Stimulated activated CD4-positive, alpha-beta T cell treated with anti-CD3 and anti-CD28 coated beads, Interleukin-12 subunit alpha, Interleukin-12 subunit beta, amount 100 ng/mL, for 4 hours (primary cell): ENCODE data around the gene CAMKMT.

Experiments
- DNase-seq: peaks from one replicate; pipeline ENCODE4 v3.0.0-alpha.2; 2020

CAMKMT gene

DNA sequence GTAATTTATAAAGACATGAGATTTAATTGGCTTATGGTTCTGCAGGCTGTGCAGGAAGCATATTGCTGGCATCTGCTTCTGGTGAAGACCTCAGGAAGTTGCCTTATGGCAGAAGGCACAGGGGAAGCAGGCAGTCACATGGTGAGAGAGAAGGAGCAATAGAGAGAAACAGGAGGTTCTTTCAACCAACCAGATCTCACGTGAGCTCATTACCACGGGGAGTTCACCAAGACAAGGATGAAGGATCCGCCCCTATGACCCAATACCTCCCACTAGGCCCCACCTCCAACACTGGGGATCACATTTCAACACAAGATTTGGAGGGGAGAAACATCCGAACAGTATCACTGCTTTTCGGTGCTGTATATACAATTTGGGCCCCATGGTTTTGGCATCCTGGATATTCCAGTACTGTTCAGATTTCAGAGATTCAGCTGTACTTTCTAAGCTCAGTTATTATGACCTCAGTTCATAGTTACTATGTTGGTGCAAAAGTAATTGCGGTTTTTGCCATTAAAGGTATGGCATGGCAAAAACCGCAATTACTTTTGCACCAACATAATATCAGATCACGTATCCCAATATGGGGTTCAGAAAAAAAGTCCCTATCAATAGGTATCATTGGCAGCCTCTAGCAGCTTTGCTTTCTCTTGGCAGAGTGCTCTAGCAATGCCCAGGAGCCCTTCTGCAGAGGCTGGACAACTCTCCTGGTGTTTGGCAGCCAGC lies 390.2 kb downstream of the CAMKMT start:
- no peak for DNase-seq

DNA sequence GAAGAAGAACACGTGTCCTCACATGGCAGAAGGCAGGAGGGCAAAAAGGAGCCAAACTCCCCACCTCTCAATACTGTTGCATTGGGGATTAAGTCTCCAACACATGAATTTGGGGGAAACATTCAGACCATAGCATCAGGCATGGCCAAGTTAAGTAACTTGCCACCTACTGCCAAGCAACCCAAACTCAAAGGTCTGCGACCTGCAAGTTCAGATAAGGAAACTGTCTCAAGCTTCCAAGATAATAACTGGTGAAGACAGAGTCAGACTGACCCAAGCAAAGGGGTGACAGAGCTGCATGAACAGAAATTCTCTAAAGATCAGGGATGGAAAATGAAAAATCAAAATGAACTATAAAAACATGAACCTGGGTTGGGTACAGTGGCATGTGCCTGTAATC lies 391.0 kb downstream of the CAMKMT start:
- no peak for DNase-seq

DNA sequence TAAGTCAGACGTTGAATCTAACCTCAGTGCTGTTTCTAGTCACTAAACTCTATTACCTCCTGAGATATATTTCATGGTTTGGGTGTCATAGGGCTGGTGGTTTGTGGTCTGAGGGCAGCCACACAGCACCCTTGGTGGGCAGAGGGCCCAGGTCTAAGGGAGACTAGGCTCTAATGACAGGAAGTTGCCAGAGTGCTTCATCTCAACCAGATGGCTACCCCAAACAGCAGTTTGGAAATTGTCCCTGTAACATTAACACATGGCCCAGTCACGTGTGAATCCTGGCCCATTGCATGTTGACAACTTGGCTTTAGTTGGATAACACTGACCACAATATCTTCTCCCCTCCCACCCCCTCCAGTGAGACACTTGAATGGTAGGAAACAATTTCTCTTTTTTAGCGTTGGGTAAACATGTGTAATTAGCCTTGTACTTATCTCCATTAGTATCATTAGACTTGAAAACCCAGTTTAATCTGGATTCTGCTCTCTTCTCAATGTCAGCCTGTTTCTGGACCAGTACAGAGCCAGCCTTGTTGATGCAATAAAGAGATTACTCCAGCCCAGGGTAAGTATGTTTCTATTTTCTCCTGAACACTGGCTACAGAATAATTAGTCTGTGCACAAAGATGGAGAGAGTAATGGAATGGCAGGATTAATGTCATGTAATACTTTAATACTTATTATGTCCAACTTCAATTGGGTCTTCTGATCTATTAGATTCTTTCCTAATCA lies 392.0 kb downstream of the CAMKMT start:
- DNase-seq: no peak

DNA sequence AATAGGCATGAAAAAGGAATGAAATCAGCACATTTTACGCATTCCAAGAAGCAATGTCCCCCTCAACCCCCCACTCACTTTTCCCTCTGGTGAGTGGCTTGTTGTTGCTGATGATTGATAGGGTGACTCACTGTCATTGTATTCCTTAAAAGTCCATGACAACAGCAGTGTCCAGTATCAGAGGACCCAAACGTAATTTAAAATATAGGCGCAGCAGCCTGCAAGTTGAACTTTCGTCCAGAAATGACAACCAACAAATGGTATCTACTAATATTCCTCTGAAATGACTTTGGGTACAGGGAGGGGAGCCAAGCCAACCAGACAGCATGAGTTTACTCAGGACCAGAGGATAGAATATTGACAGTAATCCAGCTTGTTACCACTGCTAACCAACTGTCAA lies 396.8 kb downstream of the CAMKMT start:
- no peak for DNase-seq

DNA sequence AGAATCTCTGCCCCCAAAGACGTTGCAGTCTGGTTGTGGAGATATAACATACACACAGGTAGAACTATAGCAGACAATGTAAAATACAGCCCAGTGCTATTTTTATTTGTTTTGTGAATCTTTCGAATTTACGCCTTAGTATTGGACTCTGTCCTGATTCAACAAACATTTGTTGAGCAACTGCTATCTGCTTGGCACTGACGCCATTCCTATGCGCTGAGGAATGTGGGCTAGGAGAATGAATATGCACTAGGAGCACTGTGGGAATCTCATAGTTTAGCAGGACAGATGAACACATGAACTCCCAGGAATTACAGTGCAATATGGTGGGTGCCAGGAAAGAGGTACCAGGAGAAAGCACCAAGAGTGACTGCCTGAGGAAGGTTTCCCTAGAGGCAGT lies 398.1 kb downstream of the CAMKMT start:
- DNase-seq: no peak

DNA sequence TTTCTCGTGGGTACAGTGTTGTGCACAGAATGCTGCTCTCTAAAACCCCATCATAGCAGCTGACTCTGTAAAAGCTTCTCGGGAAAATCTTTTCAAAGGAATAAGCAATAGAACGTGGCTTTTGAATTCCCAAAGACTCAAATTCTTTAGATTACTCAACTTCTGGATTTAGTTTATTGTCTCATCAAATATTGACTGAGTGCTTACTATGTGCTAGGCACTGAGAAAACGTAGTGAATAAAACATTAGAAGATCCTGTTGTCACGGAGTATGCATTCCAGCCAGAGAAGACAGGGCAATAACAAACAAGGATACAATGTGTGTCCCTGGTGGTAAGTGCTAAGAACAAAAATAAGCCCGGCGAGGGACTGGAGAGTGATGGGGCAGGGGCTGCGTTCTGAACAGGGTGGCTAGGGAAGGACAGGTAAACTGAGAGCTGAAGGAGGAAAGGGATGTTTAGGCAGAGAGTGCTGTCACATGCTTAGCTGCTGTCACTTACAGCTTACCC lies 401.6 kb downstream of the CAMKMT start:
- DNase-seq: no peak

DNA sequence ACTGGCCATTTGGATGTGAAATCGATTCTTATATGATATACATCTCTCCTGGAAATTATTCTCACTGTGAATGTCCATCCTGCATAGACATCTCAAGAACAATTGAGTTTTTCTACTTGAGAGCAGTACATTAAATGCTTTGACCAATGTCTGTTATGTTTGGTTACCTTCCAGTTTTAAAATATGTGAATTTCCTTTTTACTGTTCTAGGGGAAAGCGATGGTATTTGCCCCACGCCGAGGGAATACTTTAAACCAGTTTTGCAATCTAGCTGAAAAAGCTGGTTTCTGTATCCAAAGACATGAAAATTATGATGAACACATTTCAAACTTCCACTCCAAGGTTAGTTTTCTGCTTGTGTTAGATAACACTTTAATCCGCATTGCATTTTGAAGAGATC lies 404.5 kb downstream of the CAMKMT start:
- no peak for DNase-seq

DNA sequence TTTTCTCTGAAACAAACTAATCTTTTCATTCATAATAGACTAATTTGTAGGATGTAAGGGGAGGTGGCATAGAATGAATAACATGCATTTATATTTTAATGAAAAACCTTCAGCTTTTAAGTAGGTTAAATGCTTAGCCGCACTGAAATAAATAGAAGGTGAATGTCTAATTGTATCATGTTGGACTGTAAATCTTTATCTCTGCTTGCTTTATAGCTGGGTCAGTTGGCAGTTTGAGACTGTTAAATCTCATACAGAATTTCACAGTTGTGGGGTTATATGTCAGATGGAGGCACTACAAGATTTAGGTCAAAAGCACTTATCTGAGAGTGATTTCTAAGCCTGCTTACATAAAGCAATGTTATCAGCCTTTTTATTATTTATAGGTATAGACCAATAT lies 405.0 kb downstream of the CAMKMT start:
- DNase-seq: no peak

DNA sequence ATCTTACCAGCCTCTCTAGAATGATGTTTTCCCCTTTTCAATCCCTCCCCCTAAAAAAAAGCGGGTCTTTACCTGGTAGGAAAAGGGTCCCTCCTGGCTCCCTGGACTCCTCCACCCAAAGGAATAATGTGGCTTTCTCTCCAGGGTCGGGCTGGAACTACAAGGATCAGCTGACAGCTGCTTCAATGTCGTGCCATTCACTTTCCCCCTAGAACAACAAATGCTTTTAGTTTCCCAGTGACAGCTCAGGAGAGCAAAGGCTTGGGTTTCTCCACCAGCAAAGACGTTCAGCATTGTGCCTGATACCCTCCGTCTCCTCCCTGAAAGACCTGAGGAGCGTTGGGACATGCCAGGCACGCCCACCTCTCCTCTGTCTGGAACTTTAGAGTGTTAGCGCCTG lies 405.9 kb downstream of the CAMKMT start:
- no peak for DNase-seq

DNA sequence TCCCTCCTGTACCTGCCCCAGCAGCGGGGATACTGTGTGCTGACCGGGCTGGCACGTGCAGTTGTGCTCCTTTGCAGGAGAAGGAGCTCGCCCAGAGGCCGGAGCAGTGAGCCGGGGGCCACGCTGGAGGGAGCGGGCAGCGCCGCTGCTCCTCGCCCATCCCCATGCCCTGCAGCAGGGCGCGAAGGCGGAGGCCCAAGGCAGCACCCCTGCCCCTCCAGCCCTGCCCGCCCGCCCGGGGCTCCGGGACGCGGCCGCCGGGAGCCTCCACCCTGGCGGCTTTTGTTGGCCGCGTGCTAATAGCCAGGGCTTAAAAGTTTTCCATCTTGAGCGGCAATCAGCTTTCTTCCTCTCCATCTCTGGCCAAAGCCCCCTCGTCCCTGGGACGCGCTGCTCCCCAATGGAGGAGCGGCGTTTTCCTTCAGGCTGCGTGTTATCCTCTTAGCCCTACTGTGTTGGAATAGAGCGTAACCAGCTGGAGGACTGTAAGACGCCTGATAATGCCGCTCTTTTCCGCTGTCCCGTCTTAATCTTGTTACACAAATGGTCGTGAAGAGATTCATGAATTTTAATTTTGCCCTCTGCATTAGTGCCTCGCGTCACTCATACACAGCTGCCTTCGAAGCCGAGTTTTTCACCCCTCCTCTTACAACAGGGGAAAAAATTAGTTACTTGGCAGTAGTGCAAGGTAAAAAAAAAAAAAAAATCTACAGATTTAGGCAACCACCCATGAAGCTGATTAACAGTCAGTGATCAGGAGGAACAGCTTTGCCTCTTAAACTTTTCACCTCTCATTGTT lies 406.9 kb downstream of the CAMKMT start:
- no peak for DNase-seq

DNA sequence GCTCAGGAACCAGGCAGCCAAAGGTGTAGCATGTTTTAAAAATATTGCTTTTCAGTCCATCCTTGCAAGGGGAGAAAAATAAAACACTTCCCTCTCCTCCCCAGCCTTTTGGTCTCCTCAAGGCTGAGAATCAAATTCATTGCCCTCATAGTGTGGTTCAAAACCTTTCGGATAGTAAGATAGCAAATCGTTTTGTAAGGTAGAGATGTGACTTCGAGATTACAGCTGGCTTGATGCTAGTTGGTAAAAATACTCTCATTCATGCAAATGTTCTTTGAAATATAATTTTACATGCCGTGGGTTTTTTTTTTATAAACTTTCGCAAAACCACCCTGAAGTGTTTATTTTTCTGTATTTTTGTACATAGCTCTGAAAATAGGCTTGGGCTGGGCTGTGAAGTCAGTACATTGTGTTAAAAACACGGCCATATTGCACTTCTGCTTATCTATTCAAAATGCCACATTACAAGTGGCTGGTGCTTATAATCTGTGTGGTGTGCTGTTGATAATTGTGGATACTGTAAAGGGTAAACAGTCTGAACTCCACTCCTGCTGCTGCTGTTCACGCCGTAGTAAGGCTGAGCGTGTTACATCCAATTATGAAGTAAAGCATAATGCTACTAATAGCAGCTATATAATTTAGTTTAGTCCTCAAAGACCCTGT lies 407.7 kb downstream of the CAMKMT start:
- DNase-seq: no peak

DNA sequence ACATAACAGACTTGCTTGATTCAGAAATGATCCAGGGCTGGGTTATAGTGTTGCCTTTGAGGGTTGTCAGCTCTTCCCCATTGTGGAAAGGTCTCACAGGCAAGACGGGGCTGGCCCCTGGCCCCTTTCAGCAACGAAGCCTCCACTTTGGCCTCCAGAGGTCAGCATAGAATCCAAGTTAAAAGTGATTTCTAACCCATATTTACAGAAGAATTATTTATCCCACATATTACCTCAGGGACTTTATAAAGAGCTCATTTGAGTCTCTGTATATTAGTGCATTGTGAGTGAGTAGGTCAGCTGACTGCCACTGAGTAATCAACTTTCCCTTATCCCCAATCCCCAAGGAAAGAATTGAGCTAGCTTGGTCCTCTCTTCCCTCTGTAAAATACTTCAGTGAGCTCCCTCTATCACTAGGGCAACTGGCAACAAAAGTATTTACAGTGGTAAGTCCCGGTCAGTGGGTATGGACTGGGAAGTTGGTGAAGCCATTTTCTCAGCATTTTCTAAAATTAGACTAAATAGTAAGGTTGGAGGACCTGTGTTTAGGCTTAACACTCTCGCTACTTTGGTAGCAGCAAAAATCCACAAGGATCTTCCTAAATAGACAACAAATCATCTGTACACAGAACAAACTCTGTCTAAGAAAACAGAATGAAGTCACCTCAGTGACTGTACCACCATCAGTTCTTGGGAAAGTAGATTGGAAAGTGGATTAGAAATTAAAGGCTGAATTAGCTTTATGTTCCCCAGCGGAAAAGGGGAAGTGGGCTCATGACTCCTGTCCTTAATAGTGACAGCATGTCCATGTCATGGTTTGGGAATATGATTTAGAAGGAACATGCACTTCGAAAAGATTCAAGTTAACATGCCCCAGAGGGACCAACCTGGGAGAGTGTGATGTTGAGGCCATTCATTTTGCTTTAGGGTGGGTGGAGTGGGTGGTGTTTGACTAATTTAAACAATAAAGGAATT lies 408.8 kb downstream of the CAMKMT start:
- DNase-seq: no peak

DNA sequence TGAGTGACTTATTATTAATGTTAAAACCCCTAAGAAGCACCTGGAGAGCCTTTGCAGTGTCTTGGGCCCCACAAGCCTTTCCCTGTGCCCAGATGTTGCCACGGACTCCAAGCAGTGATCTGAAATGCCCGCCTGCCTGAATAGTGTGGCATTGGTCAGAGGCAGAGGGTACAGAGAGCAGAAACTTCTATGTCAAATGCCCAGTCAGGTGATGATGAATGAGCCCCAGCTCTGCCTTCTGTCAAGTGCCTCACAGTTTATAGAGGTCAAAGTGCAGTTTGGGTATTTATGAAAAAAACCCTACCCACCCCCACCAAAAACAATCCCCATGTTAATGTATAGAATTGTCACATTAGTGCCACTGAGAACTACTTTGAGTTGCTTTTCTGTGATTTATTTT lies 409.8 kb downstream of the CAMKMT start:
- no peak for DNase-seq

DNA sequence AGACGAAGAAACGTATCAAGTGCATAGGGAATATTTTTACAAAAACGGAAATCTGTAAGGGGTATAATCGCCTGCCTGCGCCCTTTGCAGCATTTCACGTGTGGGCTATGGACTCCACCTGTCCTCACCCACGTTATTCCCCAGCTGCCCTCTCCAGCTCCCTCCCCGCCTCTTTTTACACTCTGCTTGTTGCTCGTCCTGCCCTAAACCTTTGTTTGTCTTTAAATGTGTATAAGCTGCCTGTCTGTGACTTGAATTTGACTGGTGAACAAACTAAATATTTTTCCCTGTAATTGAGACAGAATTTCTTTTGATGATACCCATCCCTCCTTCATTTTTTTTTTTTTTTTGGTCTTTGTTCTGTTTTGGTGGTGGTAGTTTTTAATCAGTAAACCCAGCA lies 410.4 kb downstream of the CAMKMT start:
- DNase-seq: no peak

DNA sequence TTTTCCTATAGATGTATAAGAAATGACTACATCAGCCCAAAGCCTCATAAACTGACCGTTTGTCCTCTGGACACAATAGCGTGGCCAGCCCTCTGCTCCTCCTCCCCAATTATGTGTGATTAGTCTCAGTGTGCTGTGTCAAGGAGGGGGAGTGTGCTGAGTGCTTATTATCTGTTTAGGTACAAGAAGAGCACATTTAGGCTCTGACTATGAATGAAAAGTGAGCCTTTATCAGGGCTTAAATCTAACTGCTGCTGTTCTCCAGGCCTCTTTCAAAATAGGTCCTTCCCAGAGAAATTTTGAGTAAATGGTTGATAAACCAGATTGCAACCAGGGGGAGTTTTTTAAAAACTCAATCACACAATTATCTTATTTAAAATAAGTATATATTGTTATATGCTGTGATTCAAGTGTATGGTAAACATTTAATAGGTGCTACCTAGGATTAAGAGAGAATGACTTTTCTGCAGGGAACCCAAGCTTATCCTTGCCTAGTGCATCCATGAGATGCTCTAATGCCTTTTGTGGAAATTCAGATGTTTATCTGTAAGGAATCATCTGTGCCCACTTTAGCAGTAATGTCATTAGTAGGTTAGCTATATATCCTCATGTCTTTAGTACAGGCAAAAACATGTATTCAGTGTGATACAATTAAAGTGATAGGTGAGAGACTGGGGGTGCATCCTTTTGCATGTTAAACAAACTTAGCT lies 411.1 kb downstream of the CAMKMT start:
- DNase-seq: no peak

DNA sequence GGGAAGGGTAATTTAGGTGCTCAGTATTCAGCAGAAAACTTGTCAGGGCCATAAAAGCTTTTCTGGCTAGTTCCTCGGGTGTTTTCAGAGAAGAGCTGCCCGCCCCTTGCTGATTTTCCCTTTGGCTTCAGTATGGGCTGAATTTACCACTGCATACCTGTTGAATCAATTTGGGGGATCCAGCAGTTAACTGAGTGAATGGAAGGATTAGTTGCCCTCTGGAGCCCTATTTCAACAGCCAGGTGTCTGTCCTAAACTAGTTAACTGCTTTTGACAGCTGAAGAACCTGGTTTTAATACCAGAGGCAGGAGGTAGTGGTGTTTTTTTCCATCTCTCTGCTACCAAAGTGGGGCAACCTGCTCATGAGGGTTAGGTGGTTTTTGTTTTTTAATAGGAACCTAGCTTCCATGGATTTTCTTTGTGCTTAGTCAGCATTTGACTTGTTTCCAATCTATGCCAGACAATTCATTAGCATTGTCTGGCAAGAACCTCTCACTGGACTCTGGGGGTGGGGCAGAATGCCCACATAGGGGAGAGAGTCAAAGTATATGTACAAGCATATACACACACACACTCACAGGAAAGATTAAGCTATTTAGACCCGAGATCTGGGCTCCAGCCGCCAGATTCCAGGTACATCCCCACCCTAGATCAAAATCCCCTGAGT lies 413.2 kb downstream of the CAMKMT start:
- DNase-seq: no peak

DNA sequence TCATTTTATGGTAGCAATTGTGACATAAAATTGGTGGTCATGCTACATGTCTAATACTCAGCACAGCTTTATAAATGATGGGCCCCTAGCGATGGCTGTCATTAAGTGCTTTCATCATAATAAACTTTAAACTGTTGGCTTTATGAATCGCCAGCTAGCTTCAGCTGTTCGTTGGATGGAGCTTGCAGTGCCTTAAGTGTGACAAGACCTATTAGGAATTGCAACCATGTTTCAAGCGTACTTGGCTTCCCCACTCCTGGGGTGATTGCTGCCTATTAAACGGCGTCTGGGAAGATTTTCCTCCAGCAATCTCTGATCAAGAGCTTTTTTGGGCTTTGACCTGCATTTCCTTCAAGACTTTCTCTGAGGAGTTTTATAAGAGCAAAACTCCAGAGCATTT lies 415.3 kb downstream of the CAMKMT start:
- DNase-seq: no peak

DNA sequence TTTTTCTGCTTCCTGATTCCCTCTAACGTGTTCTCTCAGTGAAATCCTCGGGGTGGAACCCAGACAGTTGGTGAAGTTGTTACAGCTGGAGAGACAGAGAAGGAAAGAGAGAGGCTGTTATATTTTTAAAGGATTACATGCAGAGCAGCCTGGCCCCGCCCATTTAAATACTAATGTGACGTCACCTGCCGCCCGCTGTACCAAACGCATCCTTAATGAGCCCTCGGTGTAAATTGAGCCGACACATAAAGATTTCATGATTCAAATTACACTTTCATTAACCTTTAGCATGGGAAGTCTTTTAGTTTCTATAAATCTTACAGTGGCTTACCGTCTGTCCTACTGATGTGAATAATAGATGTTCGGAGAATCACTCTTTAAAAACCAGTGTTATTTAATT lies 415.8 kb downstream of the CAMKMT start:
- DNase-seq: no peak

DNA sequence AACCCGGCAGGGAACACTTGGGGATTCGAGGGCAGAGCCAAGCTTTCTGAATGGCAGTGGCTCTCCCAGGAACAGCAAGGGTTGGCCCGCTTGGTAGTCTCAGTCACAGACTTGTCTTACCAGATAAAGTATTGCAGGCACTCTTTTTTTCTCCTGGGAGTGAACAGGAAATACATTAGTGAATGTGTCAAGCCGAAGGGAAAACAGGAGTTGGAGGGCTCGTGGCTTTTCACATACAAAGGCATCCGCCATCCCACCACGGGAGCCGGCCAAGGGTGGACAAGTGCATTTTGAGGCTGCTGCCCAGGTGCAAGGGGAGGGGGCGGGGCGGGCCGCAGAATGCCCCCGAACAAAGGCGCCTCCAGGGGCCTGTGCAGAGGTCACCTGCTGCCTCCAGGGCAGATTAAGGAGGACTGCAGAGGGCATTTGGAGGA lies 416.5 kb downstream of the CAMKMT start:
- no peak for DNase-seq

DNA sequence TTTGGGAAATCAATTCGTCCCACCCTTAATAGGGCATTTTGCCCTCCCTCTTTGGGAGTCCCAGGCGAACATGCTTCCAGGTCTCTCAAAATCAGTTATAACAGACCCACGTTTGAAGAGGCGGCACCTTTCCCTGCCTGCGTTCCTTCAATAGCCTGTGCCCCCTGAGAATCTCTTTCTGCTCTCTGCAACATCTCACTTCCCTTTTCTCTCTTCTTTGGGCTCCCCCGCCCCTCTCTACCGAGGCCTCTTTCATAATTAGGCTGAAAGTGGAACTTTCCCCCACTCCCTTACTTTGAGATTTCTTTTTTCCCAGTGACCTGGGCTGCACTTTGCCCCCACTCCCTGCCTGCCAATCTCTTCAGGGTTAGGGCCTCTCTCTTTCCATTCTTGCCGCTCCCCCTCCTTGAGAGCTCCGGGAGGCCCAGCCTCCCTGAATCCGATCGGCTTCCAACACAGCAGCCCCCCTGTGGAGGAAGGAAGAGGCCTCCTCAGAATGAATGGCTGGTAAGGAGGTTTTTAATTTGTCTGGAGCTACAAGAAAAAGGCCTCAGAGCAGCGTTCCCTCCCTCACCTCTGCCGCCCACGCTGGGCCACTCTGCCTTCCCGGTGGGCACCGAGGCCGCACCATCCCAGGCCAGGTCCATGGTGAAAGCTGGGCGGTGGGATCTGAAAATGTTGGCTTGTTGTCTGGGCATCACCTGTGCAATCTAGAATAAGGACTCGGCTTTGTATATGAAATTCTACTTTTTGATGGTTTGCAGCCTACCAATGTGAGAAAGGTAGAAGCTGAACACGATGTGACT lies 417.1 kb downstream of the CAMKMT start:
- no peak for DNase-seq
